Mononuclear cell (primary cell): ENCODE measurements around the gene AAMDC. TPM values are rescaled to one million over a fixed set of nuclear protein-coding genes. Genes with fewer than 3 reads are reported as not detected.
"Not testable (repeated sequence)": the region's sequence is repeated elsewhere in the genome, so short reads cannot be mapped to it uniquely, and the experiment has no call there.

ENCODE experiments used
- H3K27me3 ChIP-seq: 2 replicates; pipeline ENCODE4 v1.6.0; 2011; ENCODE audit warnings: low read length, control low read depth; ENCODE audit not compliant: insufficient read depth
- H3K4me1 ChIP-seq: 2 replicates; pipeline ENCODE4 v1.5.1; 2011; ENCODE audit warnings: mild to moderate bottlenecking, low read length, control low read depth; ENCODE audit not compliant: insufficient read depth
- H3K4me3 ChIP-seq: 2 replicates; pipeline ENCODE4 v1.5.1; 2011; ENCODE audit warnings: mild to moderate bottlenecking, low read length, moderate library complexity
- H3K9me3 ChIP-seq: 2 replicates; pipeline ENCODE4 v1.5.1; 2011; ENCODE audit warnings: low read depth, mild to moderate bottlenecking, control low read depth, low read length
- total RNA-seq: library from RNA; depleted of rRNA; stranded (reverse); fragments of >200 nt; gene quantifications from one replicate; pipeline ENCODE4 v1.2.3, GENCODE V29; 2012

AAMDC gene
- total RNA-seq, 1 donor: 2.8 TPM

DNA sequence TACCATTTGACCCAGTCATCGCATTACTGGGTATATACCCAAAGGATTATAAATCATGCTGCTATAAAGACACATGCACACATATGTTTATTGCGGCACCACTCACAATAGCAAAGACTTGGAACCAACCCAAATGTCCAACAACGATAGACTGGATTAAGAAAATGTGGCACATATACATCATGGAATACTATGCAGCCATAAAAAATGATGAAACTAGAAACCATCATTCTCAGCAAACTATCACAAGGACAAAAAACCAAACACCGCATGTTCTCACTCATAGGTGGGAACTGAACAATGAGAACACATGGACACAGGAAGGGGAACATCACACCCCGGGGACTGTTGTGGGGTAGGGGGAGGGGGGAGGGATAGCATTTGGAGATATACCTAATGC, 68.1 kb downstream of the AAMDC start:
- not testable (repeated sequence) for H3K4me3 ChIP-seq, H3K4me1 ChIP-seq, H3K27me3 ChIP-seq, H3K9me3 ChIP-seq

DNA sequence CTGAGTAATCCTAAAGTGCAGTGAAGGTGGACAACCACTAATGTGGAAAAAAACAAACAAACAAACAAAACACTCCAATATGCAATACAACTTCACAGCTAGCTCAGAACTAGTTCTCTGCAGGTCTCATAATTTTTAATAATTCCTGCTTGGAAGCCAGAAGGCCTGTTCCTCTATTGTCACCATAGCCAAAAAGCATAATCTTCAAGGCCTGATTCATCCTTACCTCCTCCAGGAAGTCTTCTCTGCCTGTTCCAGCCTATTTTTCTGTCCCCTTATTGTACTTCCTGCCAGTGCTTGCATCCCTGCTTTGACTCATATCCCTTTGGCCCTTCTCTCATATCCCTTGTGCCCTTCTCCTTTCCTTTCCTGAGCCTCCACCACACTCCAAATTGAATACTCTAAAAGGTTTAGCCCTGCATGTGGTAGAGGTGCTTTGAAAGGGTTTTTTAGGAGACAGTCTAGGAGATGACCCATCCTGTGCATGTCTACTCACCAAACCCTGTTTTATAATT, 69.2 kb downstream of the AAMDC start:
- H3K4me3 ChIP-seq, H3K27me3 ChIP-seq, H3K9me3 ChIP-seq, H3K4me1 ChIP-seq: not testable (repeated sequence)

GRCh38 chr11:77890619-77891056, 69.7 kb downstream of the AAMDC start:
- H3K27me3 ChIP-seq, H3K9me3 ChIP-seq, H3K4me1 ChIP-seq, H3K4me3 ChIP-seq: not testable (repeated sequence)

GRCh38 chr11:77891256-77891655, 70.3 kb downstream of the AAMDC start:
- not testable (repeated sequence) for H3K9me3 ChIP-seq, H3K4me3 ChIP-seq, H3K27me3 ChIP-seq, H3K4me1 ChIP-seq

- not testable (repeated sequence) for H3K9me3 ChIP-seq, H3K27me3 ChIP-seq
Measured at GRCh38 chr11:77891703-77892102, 70.8 kb downstream of the AAMDC start.

DNA sequence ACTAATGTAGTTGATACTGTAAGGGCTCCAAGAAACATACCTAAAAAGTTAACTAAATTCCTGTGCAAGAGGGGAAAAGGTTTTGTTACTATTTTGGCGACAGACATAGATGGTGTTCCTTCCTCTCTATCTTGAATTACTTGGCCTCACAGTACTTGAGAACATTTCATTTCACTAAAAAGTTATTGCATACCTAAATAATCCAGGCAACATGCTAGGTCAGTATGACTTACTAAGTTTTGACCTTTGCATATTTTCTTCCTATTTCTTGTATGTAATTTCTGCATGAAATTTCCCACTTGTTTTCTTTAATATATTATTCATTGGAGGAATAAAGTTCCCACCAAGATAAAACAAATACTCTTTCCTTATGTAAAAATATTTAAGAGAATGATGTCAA, 74.0 kb downstream of the AAMDC start:
- H3K4me3 ChIP-seq, H3K4me1 ChIP-seq, H3K27me3 ChIP-seq, H3K9me3 ChIP-seq: not testable (repeated sequence)

More at GRCh38 chr11:77891703-77892102, 70.8 kb downstream of the AAMDC start:
- H3K4me3 ChIP-seq, H3K4me1 ChIP-seq: not testable (repeated sequence)

GRCh38 chr11:77908835-77909234, 87.9 kb downstream of the AAMDC start:
- H3K9me3 ChIP-seq: no peaks in the 10 kb centered on the region
- no peaks in the 10 kb centered on the region for H3K4me1 ChIP-seq
- no peaks in the 10 kb centered on the region for H3K27me3 ChIP-seq
- no peak overlapping the region for H3K4me3 ChIP-seq

DNA sequence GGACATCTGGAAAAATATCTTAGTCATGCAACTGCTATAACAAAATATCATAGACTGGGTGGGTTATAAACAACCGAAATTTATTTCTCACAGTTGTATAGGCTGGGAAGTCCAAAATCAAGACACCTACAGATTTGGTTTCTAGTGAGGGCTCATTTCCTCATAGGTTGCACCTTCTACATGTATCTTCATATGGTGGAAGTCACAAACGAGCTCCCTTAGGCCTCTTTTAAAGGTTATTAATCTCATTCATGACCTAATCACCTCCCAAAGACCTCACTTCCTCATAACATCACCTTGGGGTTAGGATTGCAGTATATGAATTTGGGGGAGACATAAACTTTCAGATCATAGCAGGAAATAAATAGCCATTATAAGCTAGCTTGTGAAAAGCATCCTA, 88.3 kb downstream of the AAMDC start:
- Histone ChIP-seq H3K9me3 (no peaks in the 10 kb centered on the region), H3K4me3 (no peak overlapping the region), H3K27me3 (no peaks in the 10 kb centered on the region), H3K4me1 (no peaks in the 10 kb centered on the region)

- not testable (repeated sequence) for H3K27me3 ChIP-seq, H3K9me3 ChIP-seq, H3K4me1 ChIP-seq, H3K4me3 ChIP-seq
Measured at GRCh38 chr11:77910828-77911227, 89.9 kb downstream of the AAMDC start.

DNA sequence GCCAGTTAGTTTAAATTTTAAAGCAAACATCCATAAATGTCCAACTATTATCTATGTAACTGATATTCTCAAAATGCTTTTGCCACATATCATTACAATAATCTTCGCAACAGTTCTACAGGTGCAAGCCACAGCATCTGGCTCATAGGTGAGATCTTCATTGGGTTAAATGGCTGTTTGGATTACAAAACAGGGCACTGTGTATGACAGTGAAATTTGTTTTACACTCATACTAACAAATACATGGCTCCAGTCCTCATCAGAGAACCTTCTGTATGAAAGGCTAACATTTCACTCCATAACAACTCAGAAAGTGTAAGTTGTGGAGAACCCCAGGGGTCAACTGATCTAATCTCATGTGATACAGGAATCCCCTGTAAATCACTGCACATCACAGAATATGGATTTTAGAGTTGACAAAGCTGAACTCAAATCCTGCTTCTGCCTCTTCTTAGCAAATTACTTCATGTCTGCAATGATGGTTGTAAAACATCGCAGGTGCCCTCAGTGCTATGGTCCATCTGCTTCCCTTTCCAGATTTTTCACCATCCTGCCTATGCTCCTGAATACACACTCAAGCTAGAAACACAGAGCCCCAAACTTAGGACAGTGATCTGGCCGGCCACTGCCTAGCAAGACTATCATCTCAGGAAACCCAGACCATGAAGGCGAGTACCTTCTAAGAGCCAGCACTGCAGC, 92.8 kb downstream of the AAMDC start:
- H3K4me3 ChIP-seq, H3K27me3 ChIP-seq, H3K9me3 ChIP-seq, H3K4me1 ChIP-seq: not testable (repeated sequence)

DNA sequence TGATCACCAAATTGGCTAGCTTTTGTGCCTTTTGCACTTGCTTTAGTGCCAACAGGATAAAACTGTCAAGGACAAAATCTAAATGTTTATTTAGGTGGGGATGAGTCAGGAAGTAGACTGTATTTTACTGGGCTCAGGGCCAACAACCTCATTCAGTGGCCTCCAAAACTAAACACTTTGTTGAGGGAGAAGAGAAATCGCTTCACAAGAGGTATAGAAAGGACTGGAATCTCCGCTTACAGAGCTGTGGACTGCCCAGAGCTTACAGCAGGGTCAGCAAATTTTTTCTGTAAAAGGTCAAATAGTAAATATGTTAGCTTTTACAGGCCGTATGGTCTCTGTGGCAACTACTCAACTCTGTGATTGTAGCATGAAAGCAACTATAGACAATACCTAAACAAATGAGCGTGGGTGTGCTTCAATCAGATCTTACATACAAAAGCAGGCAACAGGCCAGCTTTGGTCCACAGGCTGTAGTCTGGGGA, 93.4 kb downstream of the AAMDC start:
- not testable (repeated sequence) for H3K4me3 ChIP-seq, H3K9me3 ChIP-seq, H3K27me3 ChIP-seq

GRCh38 chr11:77917713-77918112, 96.8 kb downstream of the AAMDC start:
- not testable (repeated sequence) for H3K4me1 ChIP-seq, H3K27me3 ChIP-seq, H3K4me3 ChIP-seq, H3K9me3 ChIP-seq

More for the DNA sequence above, 93.4 kb downstream of the AAMDC start:
- H3K4me1 ChIP-seq: not testable (repeated sequence)

Other genes with a start within 250 kb of the AAMDC start
- 0.10 TPM for gene AQP11, start 231.2 kb upstream of the AAMDC start, total RNA-seq
- gene CLNS1A, start 183.3 kb upstream of the AAMDC start, total RNA-seq: 135 TPM
- 136 TPM for gene RSF1, start 422 bp upstream of the AAMDC start, total RNA-seq
- gene INTS4, start 173.5 kb downstream of the AAMDC start, total RNA-seq: 63.8 TPM
- gene KCTD14, start 202.1 kb downstream of the AAMDC start, total RNA-seq: not detected
- 0.31 TPM for gene THRSP, start 242.7 kb downstream of the AAMDC start, total RNA-seq